ENCODE results near the gene CNTLN. TPM values are rescaled to one million over a fixed set of nuclear protein-coding genes. Genes with fewer than 3 reads are reported as not detected.
"Not testable (repeated sequence)": the region's sequence is repeated elsewhere in the genome, so short reads cannot be mapped to it uniquely, and the experiment has no call there.

The CNTLN gene
- total RNA-seq, 2 experiments from 2014 or later: 1.2 to 1.5 TPM

GRCh38 chr9:17280350-17281012 is 145.6 kb downstream of the CNTLN start:
- no peak for DNase-seq
- CTCF ChIA-PET: no interaction called here
- Mint-ChIP-seq H3K27ac (no peak overlapping the region), H3K9me3 (ENCODE audit: insufficient read depth) (peaks cover 4% of the 10 kb centered on the region), H3K36me3 (ENCODE audit: low read depth) (no peaks in the 10 kb centered on the region), H3K4me3 (no peak overlapping the region), H3K4me1 (ENCODE audit: low read depth) (no peaks in the 10 kb centered on the region), H3K27me3 (ENCODE audit: low read depth) (no peaks in the 10 kb centered on the region)
- POLR2A ChIA-PET: no interaction called here
- no peak for ATAC-seq

- H3K27ac Mint-ChIP-seq; H3K27me3 Mint-ChIP-seq (ENCODE audit: low read depth); DNase-seq; POLR2A ChIA-PET; CTCF ChIA-PET; ATAC-seq; H3K36me3 Mint-ChIP-seq (ENCODE audit: low read depth); H3K4me3 Mint-ChIP-seq; H3K4me1 Mint-ChIP-seq (ENCODE audit: low read depth): not testable (repeated sequence)
- peaks cover 24% of the 10 kb centered on the region for H3K9me3 Mint-ChIP-seq (ENCODE audit: insufficient read depth)
These were observed 155.8 kb downstream of the CNTLN start for GRCh38 chr9:17290673-17291072.

- ATAC-seq (no peak), DNase-seq (no peak)
- Mint-ChIP-seq H3K27me3 (ENCODE audit: low read depth) (no peaks in the 10 kb centered on the region), H3K9me3 (ENCODE audit: insufficient read depth) (peaks cover 26% of the 10 kb centered on the region), H3K27ac (no peak overlapping the region), H3K4me1 (ENCODE audit: low read depth) (no peaks in the 10 kb centered on the region), H3K4me3 (no peak overlapping the region), H3K36me3 (ENCODE audit: low read depth) (no peaks in the 10 kb centered on the region)
- ChIA-PET CTCF (no interaction called here), POLR2A (no interaction called here)
These were observed 156.9 kb downstream of the CNTLN start for GRCh38 chr9:17291766-17292165.

GRCh38 chr9:17293685-17294084 is 158.8 kb downstream of the CNTLN start:
- Mint-ChIP-seq H3K27me3 (ENCODE audit: low read depth) (no peaks in the 10 kb centered on the region), H3K4me3 (no peak overlapping the region), H3K36me3 (ENCODE audit: low read depth) (no peaks in the 10 kb centered on the region), H3K27ac (no peak overlapping the region), H3K4me1 (ENCODE audit: low read depth) (no peaks in the 10 kb centered on the region), H3K9me3 (ENCODE audit: insufficient read depth) (peaks cover 29% of the 10 kb centered on the region)
- ATAC-seq: no peak
- ChIA-PET CTCF (interaction anchor here (0.7 kb wide), 1 partner anchor 23 kb away, joined by 3 read pairs; no protein-coding TSS in a partner anchor), POLR2A (no interaction called here)
- no peak for DNase-seq

GRCh38 chr9:17294822-17295624 is 160.2 kb downstream of the CNTLN start:
- Mint-ChIP-seq H3K36me3 (ENCODE audit: low read depth) (no peaks in the 10 kb centered on the region), H3K27ac (no peak overlapping the region), H3K27me3 (ENCODE audit: low read depth) (no peaks in the 10 kb centered on the region), H3K9me3 (ENCODE audit: insufficient read depth) (peaks cover 29% of the 10 kb centered on the region), H3K4me3 (no peak overlapping the region), H3K4me1 (ENCODE audit: low read depth) (no peaks in the 10 kb centered on the region)
- no peak for DNase-seq
- ATAC-seq: no peak
- ChIA-PET CTCF (no interaction called here), POLR2A (no interaction called here)

GRCh38 chr9:17315341-17315740 is 180.5 kb downstream of the CNTLN start:
- no peaks in the 10 kb centered on the region for H3K36me3 Mint-ChIP-seq (ENCODE audit: low read depth)
- DNase-seq: no peak
- CTCF ChIA-PET: no interaction called here
- POLR2A ChIA-PET: no interaction called here
- H3K4me3 Mint-ChIP-seq: no peak overlapping the region
- no peak overlapping the region for H3K27ac Mint-ChIP-seq
- H3K4me1 Mint-ChIP-seq (ENCODE audit: low read depth): no peaks in the 10 kb centered on the region
- H3K27me3 Mint-ChIP-seq (ENCODE audit: low read depth): no peaks in the 10 kb centered on the region
- no peak for ATAC-seq
- H3K9me3 Mint-ChIP-seq (ENCODE audit: insufficient read depth): no peaks in the 10 kb centered on the region

GRCh38 chr9:17318821-17319320 is 184.0 kb downstream of the CNTLN start:
- Mint-ChIP-seq H3K9me3 (ENCODE audit: insufficient read depth) (no peaks in the 10 kb centered on the region), H3K36me3 (ENCODE audit: low read depth) (no peaks in the 10 kb centered on the region), H3K27ac (no peak overlapping the region), H3K27me3 (ENCODE audit: low read depth) (no peaks in the 10 kb centered on the region), H3K4me1 (ENCODE audit: low read depth) (no peaks in the 10 kb centered on the region), H3K4me3 (no peak overlapping the region)
- ChIA-PET CTCF (no interaction called here), POLR2A (no interaction called here)
- no peak for DNase-seq
- ATAC-seq: no peak

GRCh38 chr9:17319864-17320263 is 185.0 kb downstream of the CNTLN start:
- ATAC-seq (no peak), DNase-seq (no peak)
- CTCF ChIA-PET: no interaction called here
- H3K9me3 Mint-ChIP-seq (ENCODE audit: insufficient read depth): no peaks in the 10 kb centered on the region
- H3K27me3 Mint-ChIP-seq (ENCODE audit: low read depth): no peaks in the 10 kb centered on the region
- no peak overlapping the region for H3K4me3 Mint-ChIP-seq
- POLR2A ChIA-PET: no interaction called here
- no peaks in the 10 kb centered on the region for H3K36me3 Mint-ChIP-seq (ENCODE audit: low read depth)
- H3K4me1 Mint-ChIP-seq (ENCODE audit: low read depth): no peaks in the 10 kb centered on the region
- H3K27ac Mint-ChIP-seq: no peak overlapping the region

GRCh38 chr9:17322882-17323864 is 188.3 kb downstream of the CNTLN start:
- H3K4me1 Mint-ChIP-seq (ENCODE audit: low read depth): no peaks in the 10 kb centered on the region
- H3K4me3 Mint-ChIP-seq: no peak overlapping the region
- POLR2A ChIA-PET: interaction anchor here (0.7 kb wide), 1 partner anchor 16 kb away, joined by 3 read pairs; no protein-coding TSS in a partner anchor
- no peaks in the 10 kb centered on the region for H3K36me3 Mint-ChIP-seq (ENCODE audit: low read depth)
- CTCF ChIA-PET: no interaction called here
- no peak for DNase-seq
- ATAC-seq: no peak
- no peaks in the 10 kb centered on the region for H3K9me3 Mint-ChIP-seq (ENCODE audit: insufficient read depth)
- no peak overlapping the region for H3K27ac Mint-ChIP-seq
- H3K27me3 Mint-ChIP-seq (ENCODE audit: low read depth): no peaks in the 10 kb centered on the region

GRCh38 chr9:17328331-17328730 is 193.5 kb downstream of the CNTLN start:
- H3K4me3 Mint-ChIP-seq: no peak overlapping the region
- no peak overlapping the region for H3K27ac Mint-ChIP-seq
- no peaks in the 10 kb centered on the region for H3K4me1 Mint-ChIP-seq (ENCODE audit: low read depth)
- no peaks in the 10 kb centered on the region for H3K36me3 Mint-ChIP-seq (ENCODE audit: low read depth)
- H3K9me3 Mint-ChIP-seq (ENCODE audit: insufficient read depth): no peaks in the 10 kb centered on the region
- CTCF ChIA-PET: no interaction called here
- H3K27me3 Mint-ChIP-seq (ENCODE audit: low read depth): no peaks in the 10 kb centered on the region
- no peak for DNase-seq
- ATAC-seq: no peak
- POLR2A ChIA-PET: no interaction called here

GRCh38 chr9:17330097-17330496 is 195.3 kb downstream of the CNTLN start:
- H3K9me3 Mint-ChIP-seq (ENCODE audit: insufficient read depth): no peaks in the 10 kb centered on the region
- H3K4me1 Mint-ChIP-seq (ENCODE audit: low read depth): no peaks in the 10 kb centered on the region
- H3K27ac Mint-ChIP-seq: no peak overlapping the region
- H3K27me3 Mint-ChIP-seq (ENCODE audit: low read depth): no peaks in the 10 kb centered on the region
- ChIA-PET POLR2A (no interaction called here), CTCF (no interaction called here)
- no peaks in the 10 kb centered on the region for H3K36me3 Mint-ChIP-seq (ENCODE audit: low read depth)
- DNase-seq: no peak
- no peak for ATAC-seq
- H3K4me3 Mint-ChIP-seq: no peak overlapping the region

GRCh38 chr9:17332115-17332514 is 197.3 kb downstream of the CNTLN start:
- CTCF ChIA-PET: no interaction called here
- ATAC-seq: no peak
- no peaks in the 10 kb centered on the region for H3K36me3 Mint-ChIP-seq (ENCODE audit: low read depth)

More at GRCh38 chr9:17332115-17332514, 197.3 kb downstream of the CNTLN start:
- Mint-ChIP-seq H3K27me3 (ENCODE audit: low read depth) (no peaks in the 10 kb centered on the region), H3K9me3 (ENCODE audit: insufficient read depth) (no peaks in the 10 kb centered on the region), H3K4me3 (no peak overlapping the region), H3K27ac (no peak overlapping the region), H3K4me1 (ENCODE audit: low read depth) (no peaks in the 10 kb centered on the region)
- POLR2A ChIA-PET: no interaction called here
- DNase-seq: no peak
